IPS DF 4.7 (cell line): ENCODE measurements around the gene XCL1.
"Not testable (repeated sequence)": the region's sequence is repeated elsewhere in the genome, so short reads cannot be mapped to it uniquely, and the experiment has no call there.

ENCODE experiments used
- DNase-seq: peaks from one replicate; pipeline ENCODE4 v3.0.0-alpha.2; 2013; ENCODE audit warnings: low spot score; ENCODE audit errors: extremely low read depth

Gene XCL1

GRCh38 chr1:168576245-168576688, at the start of gene XCL1:
XCL1 (plus strand) TSS chr1:168576605; CDS start chr1:168576638, 33 bp downstream.
- DNase-seq, result not testable (repeated sequence)

GRCh38 chr1:168529518-168529917, 46.9 kb upstream of the XCL1 start:
- no peak for DNase-seq

GRCh38 chr1:168531615-168532345, 44.6 kb upstream of the XCL1 start:
- no peak for DNase-seq

DNA sequence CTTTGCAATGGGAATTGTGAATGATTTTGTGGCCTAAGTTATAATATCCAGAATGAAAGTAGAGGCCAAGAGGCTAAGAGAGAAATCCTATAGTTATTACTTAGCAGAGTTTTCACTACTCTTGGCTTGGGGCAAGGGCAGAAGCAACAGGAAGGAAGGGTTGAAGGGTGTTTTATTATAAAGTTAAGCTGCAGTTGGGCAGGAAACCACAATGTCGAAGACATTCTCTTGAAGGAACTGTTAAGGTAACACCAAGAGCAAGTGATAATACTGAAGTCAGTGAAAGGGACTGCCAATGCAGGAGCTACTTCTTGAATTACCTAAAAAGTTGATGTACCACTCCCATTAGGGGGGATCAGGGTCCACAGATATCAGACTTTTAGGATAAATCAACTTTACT, 40.9 kb upstream of the XCL1 start:
- no peak for DNase-seq

GRCh38 chr1:168540798-168541197, 35.6 kb upstream of the XCL1 start:
- DNase-seq, result not testable (repeated sequence)

DNA sequence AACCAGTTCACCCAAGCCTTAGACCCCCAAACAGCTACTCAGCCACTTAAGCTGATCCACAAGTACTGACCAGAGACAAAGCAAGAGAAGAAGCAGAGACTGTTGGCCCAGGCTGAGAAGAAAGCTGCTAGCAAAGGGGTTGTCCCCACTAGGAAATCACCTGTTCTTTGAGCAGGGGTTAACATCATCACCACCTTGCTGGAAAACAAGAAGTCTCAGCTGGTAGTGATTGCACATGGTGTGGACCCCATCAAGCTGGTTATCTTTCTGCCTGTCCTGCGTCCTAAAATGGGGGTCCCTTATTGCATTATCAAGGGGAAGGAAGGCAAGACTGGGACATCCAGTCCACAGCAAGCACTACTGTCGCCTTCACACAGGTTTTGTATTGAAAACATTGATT, 33.4 kb upstream of the XCL1 start:
- DNase-seq, result not testable (repeated sequence)

DNA sequence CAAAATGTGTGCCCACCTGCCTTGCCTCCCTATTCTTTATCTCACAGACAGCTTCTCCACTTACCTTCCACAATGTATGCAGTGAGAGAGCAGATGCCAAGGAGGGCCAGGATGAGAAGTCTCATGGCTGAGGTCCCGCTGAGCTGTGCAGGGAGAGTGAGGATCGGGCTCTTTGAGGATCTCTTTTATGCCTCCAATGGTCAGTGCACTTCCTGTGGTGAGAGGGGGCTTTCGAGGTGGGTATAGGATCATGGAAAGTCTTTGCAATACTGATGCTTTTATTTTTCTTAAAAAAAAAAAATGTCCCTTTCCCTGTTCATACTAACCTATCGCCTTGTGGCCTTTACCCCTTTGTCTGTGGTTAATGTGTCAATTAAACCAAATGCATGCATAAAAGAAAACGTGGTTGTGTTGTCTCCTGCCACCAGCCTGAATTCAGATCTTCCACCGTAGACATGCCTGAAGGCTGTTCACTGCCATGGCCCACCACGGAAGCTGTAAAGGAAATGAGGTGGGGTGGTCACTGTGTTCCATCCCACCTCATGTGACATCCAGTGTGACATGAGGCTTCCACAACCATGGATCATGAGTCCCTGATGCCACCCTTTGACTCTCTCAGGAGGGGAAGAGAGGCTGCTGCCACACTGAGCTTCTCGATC, 32.4 kb upstream of the XCL1 start, which contains the start of gene XCL2:
XCL2 (minus strand) TSS at position 158 of the 659 bp plus-strand sequence; CDS start at position 125, 33 bp downstream.
- not testable (repeated sequence) for DNase-seq

- DNase-seq, result not testable (repeated sequence)
Measured at GRCh38 chr1:168545678-168546552, 30.5 kb upstream of the XCL1 start.

DNA sequence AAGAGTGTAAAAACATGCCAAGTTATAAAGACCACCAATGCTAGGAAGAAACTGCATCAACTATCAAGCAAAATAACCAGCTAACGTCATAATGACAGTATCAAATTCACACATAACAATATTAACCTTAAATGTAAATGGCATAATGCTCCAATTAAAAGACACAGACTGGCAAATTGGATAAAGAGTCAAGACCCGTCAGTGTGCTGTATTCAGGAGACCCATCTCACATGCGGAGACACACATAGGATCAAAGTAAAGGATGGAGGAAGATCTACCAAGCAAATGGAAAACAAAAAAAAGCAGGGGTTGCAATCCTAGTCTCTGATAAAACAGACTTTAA, 29.9 kb upstream of the XCL1 start:
- not testable (repeated sequence) for DNase-seq

DNA sequence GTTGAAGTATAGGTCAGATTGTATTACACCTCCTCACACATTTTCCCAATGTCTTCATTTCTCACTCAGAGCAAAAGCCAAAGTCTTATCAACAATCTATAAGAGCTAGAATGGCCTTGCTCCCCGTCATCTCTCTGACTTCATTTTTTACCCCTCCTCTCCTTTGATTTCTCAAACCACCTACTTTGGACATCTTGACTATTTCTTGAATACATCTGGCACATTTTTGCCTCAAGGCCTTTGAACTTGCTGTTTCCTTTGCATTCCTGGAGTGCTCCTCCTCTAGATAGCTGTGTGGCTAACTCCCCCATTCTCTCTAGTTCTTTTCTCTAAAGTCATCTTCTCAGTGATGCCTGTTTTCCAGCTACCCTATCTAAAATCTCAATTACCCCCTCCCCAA, 25.4 kb upstream of the XCL1 start:
- no peak for DNase-seq

- DNase-seq, result no peak
Measured at GRCh38 chr1:168551688-168552087, 24.7 kb upstream of the XCL1 start.

- DNase-seq, result no peak
Measured at GRCh38 chr1:168552961-168553360, 23.4 kb upstream of the XCL1 start.

DNA sequence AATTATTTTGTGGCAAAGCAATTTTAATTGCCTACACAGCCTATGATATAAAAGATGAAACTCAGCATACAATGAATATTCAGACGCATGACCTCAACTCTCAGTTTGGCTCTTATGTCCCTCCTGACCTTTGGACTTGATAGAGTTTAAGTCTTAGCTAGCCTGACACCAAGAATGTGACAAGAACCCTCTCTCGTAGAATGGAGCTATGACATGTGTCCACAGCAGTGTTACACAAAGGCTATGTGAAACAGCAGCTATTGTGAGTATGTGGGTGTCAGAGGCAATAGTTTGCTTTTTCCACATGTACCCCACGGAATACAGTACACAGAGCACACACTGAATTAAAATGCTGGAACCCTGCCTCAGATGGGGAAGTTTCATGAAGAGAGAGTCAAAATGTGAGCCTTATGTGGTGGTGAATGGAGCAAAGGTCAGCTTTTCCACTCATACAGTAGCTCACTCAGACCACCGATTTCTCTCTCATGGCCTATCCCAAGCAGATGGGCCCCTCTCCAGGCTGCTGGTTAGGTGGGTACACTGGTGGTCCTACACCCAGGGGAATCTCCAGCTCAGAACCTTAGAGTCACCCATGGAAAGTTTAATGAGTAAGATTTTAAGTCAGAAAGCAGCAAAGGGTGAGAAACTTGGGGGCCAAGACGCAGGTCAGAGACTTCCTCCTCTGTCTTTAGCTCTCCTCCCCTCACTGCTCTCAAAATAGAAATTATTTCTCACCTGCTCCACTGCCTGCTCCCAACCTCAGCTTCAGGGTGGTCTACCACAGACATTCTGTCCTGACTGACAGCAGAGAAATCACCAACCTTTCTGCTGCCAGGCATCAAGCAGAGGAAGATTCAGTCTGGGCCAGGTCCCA, 22.5 kb upstream of the XCL1 start:
- DNase-seq, result no peak

- no peak for DNase-seq
Measured at GRCh38 chr1:168554603-168555483, 21.6 kb upstream of the XCL1 start.

GRCh38 chr1:168555508-168556046, 20.8 kb upstream of the XCL1 start:
- DNase-seq, result no peak

DNA sequence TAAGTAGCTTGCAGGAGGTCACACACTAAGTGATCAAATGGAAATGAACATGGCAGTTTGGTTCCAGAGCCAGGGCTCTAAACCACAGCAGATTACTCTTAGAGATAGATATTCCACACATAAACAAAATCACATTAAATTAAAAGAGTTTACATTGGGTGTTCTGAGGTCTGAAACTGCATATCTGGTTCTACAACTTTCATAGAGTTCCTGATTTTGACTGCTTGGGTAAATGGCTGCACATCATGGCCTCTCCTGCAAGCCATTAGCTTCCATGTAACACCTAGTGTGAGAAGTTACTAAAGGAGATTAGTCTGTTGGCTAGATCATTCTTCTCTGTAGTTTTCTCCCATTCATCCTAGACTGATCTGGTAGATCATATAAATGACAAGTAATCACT, 19.8 kb upstream of the XCL1 start:
- no peak for DNase-seq

DNA sequence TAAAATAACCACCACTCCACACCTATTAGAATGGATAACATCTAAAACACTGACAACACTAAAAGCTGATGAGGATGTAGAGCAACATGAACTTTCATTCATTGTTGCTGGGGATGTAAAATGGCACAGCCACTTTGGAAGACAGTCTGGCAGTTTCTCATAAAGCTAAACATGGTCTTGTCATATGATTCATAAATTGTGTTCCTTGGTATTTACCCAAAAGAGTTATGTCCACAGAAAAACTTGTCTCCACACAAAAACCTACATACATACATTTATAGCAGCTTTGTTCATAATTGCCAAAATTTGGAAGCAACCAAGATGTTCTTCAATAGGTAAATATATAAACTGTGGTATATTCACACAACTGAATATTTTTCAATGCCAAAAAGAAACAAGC, 16.0 kb upstream of the XCL1 start:
- DNase-seq, result no peak

- DNase-seq, result no peak
Measured at GRCh38 chr1:168561989-168562388, 14.4 kb upstream of the XCL1 start.

DNA sequence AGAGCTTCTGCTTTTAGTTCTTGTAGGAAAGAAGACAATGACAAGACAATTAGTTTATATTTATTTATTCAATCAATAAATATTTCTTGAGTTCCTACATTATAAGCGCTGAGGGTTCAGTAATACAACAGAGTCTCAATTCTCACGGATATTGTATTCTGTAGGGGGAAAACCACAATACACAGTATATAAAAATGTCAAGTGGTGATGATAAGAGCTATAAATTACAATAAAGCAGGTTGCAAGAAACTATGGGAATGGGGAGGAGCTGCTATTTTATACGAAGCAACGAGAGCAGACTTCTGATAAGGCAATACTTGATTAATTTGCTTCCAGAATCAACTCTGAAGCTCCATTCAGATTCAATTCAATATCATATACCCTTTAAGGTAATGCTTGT, 10.6 kb upstream of the XCL1 start:
- DNase-seq, result no peak

- no peak for DNase-seq
Measured at GRCh38 chr1:168567007-168567406, 9.4 kb upstream of the XCL1 start.
